ENCODE results near the gene BBS9.

BBS9 gene

DNA sequence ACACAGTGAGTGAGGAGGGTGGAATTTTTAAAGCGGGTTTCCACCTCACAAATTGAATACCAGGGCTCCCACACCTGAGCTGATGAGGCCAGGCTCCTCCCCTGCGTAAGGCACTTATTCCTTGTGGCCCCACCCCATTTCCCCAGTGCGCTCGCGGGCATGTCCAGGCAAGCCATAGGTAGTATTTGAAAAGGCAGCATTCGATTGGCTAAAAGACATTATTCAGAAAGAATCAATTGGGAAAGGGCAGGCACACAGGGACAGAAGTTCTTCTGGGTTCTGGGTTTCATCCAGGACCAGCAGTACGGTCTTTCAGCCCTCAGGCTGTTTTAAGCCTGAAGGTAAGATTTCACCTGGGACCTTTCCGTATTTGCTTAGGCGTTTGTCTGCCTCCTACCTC is 222.3 kb downstream of the BBS9 start:
- DNase-seq (ENCODE audit: low read depth), result no peak
- no peak overlapping the region for H3K4me3 ChIP-seq (ENCODE audit: control insufficient read depth, low read depth, low read length)
- TF ChIP-seq CTCF (conservative IDR thresholded peaks at IDR 0.05; ENCODE audit: control insufficient read depth, insufficient read depth, low read depth, low read length), result no peak

DNA sequence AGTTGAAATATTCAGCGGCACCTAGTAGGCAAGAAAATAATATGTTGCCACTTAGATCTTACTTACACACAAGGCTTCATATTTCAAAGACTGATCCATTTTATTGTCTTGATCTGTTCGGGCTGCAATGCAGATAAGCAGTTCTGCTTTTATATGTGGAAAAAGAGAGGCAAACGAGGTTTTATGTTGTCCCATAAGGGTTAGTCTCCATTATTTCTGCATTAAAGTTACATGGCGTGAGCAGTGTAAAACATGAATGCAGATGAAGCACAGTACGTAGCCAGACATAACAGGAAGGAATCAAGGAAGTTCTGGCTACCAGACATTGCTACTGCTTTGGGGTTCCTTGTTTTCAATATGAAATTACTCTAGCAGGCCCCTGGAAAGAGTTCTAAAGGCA is 224.8 kb downstream of the BBS9 start:
- no peak for TF ChIP-seq CTCF (conservative IDR thresholded peaks at IDR 0.05; ENCODE audit: control insufficient read depth, insufficient read depth, low read depth, low read length)
- no peak overlapping the region for H3K4me3 ChIP-seq (ENCODE audit: control insufficient read depth, low read depth, low read length)
- no peak for DNase-seq (ENCODE audit: low read depth)

DNA sequence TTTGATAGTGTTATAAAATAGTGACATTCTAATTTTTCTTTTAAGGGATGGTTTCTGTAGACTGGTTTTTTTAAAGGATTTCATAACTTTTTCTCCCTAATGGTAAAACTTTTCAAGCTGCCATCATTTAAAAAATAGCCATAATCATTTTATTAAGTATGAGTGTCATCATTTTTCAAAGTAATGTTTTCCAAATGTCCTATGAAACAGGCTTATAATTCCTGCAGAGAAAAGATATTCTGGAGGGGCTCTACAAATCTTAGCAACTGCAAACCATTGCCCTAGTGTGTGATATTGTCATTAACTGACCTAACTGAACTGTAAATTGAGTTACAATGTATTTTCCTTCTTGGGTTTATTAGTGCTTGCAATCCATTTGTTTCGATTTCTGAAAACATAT is 226.0 kb downstream of the BBS9 start:
- no peak for DNase-seq (ENCODE audit: low read depth)
- no peak for TF ChIP-seq CTCF (conservative IDR thresholded peaks at IDR 0.05; ENCODE audit: control insufficient read depth, insufficient read depth, low read depth, low read length)
- H3K4me3 ChIP-seq (ENCODE audit: control insufficient read depth, low read depth, low read length), result no peak overlapping the region

GRCh38 chr7:33356336-33356735 is 227.0 kb downstream of the BBS9 start:
- DNase-seq (ENCODE audit: low read depth), result no peak
- no peak for TF ChIP-seq CTCF (conservative IDR thresholded peaks at IDR 0.05; ENCODE audit: control insufficient read depth, insufficient read depth, low read depth, low read length)
- no peak overlapping the region for H3K4me3 ChIP-seq (ENCODE audit: control insufficient read depth, low read depth, low read length)

GRCh38 chr7:33357846-33358245 is 228.5 kb downstream of the BBS9 start:
- no peak for DNase-seq (ENCODE audit: low read depth)
- TF ChIP-seq CTCF (conservative IDR thresholded peaks at IDR 0.05; ENCODE audit: control insufficient read depth, insufficient read depth, low read depth, low read length), result no peak
- no peak overlapping the region for H3K4me3 ChIP-seq (ENCODE audit: control insufficient read depth, low read depth, low read length)

- no peak for TF ChIP-seq CTCF (conservative IDR thresholded peaks at IDR 0.05; ENCODE audit: control insufficient read depth, insufficient read depth, low read depth, low read length)
- DNase-seq (ENCODE audit: low read depth), result no peak
- no peak overlapping the region for H3K4me3 ChIP-seq (ENCODE audit: control insufficient read depth, low read depth, low read length)
Measured at GRCh38 chr7:33369888-33370287, 240.5 kb downstream of the BBS9 start.

DNA sequence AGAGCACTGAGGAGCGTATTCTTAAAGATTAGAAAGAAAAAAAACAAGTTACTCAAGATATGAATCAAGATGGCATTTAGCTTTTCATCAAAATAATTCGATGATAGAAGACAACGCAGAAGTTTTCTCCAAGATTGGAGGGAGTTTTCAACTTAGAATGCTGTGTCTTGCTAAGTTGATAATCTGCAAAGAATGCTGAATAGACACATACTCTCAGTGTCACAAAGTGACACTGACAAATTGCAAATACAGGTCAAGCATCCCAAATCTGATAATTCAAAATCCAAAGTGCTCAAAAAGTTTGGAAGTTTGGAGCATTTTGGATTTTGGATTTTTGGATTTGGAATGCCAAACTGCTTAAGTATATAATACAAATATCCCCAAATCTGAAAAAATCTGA is 243.8 kb downstream of the BBS9 start:
- no peak for TF ChIP-seq CTCF (conservative IDR thresholded peaks at IDR 0.05; ENCODE audit: control insufficient read depth, insufficient read depth, low read depth, low read length)

More for the DNA sequence above, 243.8 kb downstream of the BBS9 start:
- DNase-seq (ENCODE audit: low read depth), result no peak
- H3K4me3 ChIP-seq (ENCODE audit: control insufficient read depth, low read depth, low read length), result no peak overlapping the region
